Measurements from ENCODE around the gene TNFRSF12A.

Gene TNFRSF12A

GRCh38 chr16:3020247-3020603 is at the start of gene TNFRSF12A:
TSS of gene TNFRSF12A (plus strand) at chr16:3020368. CDS start at chr16:3020398, 30 bp downstream.
- peak in 2 of 3 experiments; percentile 22 to 39 for DNase-seq (ENCODE audit: low read depth in 2 of 3, low spot score in 2 of 3)

DNA sequence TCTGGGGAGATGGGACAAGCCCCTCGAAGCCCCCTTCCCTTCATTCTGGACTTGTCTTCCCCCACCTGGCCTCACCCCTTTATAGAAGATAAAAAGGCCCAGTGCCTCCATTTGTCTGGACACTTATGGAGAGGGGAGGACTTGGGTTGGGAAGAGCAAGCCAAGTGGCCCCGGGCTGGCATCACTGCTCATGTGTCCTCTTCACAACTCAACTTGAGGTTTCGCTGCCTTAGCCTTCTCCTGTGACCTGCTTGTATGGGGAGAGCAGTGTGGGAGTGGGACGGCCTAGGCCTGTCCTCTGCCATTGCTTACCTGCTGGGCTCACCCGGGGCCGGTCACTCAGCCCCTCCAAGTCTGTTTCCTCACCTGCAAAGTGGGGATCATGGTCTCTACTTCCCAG is 49.6 kb upstream of the TNFRSF12A start:
- DNase-seq (ENCODE audit: low read depth in 2 of 3, low spot score in 2 of 3) = no peak

DNA sequence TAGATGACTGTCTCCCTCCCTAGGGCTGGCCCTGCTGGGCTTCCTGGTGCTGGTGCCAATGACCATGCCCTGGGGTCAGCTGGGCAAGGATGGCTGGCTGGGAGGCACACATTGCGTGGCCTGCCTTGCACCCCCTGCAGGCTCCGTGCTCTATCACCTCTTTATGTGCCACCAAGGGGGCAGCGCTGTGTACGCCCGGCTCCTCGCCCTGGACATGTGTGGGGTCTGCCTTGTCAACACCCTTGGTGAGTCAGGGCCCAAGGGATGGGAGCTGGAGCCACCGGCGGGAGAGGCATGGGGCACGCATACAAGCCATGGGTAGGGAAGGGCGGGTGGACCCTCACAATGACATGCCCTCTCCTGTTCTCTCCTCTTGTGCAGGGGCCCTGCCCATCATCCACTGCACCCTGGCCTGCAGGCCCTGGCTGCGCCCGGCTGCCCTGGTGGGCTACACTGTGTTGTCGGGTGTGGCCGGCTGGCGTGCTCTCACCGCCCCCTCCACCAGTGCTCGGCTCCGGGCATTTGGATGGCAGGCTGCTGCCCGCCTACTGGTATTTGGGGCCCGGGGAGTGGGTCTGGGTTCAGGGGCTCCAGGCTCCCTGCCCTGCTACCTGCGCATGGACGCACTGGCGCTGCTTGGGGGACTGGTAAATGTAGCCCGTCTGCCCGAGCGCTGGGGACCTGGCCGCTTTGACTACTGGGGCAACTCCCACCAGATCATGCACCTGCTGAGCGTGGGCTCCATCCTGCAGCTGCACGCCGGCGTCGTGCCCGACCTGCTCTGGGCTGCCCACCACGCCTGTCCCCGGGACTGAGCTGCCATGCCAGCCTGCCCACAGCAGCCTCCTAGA is 48.8 kb upstream of the TNFRSF12A start:
- no peak for DNase-seq (ENCODE audit: low read depth in 2 of 3, low spot score in 2 of 3)

- DNase-seq (ENCODE audit: low read depth in 2 of 3, low spot score in 2 of 3) = no peak
Observed at GRCh38 chr16:2971985-2972784, 48.0 kb upstream of the TNFRSF12A start.

DNA sequence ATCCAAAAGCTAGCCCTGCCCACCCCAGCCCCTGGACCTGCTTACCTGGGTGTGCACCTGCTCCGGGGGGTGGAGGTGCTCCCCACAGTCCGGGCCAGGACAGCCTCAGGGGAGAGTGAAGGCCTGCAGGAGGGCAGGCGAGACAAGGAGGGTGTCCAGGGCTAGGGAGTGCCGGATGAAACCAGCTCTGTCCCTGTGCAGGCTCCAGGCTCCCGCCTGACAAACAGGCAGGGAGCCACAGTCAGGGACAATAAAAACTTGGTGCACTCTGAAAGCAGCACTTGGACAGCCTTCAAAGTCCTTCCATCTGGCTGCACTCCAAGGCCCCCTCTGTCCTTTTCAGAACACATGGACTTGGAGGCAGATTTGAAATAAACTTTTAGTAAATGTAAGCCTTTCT is 47.1 kb upstream of the TNFRSF12A start:
- DNase-seq (ENCODE audit: low read depth in 2 of 3, low spot score in 2 of 3) = no peak

GRCh38 chr16:2973605-2974318 is 46.4 kb upstream of the TNFRSF12A start:
- no peak for DNase-seq (ENCODE audit: low read depth in 2 of 3, low spot score in 2 of 3)

- no peak for DNase-seq (ENCODE audit: low read depth in 2 of 3, low spot score in 2 of 3)
Observed at GRCh38 chr16:2974319-2975056, 45.7 kb upstream of the TNFRSF12A start.

GRCh38 chr16:2975161-2975795 is 44.9 kb upstream of the TNFRSF12A start:
- no peak for DNase-seq (ENCODE audit: low read depth in 2 of 3, low spot score in 2 of 3)

DNA sequence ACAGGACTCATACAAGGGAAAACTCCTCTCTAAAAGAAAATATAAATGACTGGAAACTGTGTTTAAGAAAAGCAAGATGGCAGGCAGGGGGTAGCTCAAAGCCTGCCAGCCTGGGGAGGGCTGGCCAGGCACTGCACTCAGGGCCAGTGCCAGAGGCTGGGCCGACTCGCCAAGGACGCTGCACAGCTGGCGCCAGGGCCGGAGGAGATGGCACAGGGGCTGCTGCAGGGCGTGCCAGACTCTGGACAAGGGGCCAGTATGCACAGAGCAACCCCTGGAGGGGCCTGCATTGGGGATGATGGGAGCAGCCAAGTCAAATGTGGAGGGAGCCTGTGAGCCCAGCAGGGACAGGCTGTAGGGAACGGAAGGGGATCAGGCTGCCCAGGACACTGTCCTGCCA is 44.0 kb upstream of the TNFRSF12A start:
- no peak for DNase-seq (ENCODE audit: low read depth in 2 of 3, low spot score in 2 of 3)

DNA sequence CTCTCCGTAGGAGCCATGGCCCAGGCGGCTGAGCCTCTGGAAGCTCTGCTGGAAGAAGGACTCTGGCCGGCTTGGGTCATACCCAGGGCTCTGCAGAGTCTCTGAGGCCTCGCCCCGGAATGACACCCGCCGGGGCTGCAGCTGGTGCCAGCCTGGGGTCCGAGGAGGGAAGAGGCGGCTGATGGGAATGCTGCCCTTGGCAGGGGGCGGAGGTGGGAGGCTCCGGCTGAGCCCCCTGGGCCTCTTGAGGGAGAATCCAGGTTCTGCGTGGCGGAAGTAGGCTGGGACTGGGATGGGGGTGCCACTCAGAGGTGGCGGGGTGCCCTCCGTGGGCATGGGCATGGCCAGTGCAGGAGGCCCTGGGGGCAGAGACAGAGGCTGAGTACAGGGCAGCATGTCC is 43.5 kb upstream of the TNFRSF12A start:
- DNase-seq (ENCODE audit: low read depth in 2 of 3, low spot score in 2 of 3) = no peak

DNA sequence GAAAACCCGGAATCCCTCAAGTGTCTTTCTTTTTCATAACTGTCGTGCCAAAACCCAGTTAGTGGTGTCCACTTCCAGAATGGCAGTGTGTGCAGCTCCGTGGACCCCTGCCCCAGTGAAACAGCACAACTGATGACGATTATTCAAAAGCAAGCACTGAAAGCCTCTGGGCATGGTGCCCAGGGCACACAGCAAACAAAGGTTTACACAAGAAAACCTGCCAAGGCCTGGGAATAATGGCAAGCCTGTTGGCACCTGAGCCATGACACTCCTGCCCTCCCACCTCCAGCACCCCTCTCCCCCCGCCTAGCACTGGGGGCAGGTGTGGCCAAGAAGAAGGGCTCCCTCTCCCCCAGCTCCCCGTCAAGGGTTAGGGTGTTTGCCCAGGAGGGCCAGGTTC is 42.7 kb upstream of the TNFRSF12A start:
- no peak for DNase-seq (ENCODE audit: low read depth in 2 of 3, low spot score in 2 of 3)

GRCh38 chr16:2979669-2980226 is 40.4 kb upstream of the TNFRSF12A start:
- DNase-seq (ENCODE audit: low read depth in 2 of 3, low spot score in 2 of 3) = no peak

DNA sequence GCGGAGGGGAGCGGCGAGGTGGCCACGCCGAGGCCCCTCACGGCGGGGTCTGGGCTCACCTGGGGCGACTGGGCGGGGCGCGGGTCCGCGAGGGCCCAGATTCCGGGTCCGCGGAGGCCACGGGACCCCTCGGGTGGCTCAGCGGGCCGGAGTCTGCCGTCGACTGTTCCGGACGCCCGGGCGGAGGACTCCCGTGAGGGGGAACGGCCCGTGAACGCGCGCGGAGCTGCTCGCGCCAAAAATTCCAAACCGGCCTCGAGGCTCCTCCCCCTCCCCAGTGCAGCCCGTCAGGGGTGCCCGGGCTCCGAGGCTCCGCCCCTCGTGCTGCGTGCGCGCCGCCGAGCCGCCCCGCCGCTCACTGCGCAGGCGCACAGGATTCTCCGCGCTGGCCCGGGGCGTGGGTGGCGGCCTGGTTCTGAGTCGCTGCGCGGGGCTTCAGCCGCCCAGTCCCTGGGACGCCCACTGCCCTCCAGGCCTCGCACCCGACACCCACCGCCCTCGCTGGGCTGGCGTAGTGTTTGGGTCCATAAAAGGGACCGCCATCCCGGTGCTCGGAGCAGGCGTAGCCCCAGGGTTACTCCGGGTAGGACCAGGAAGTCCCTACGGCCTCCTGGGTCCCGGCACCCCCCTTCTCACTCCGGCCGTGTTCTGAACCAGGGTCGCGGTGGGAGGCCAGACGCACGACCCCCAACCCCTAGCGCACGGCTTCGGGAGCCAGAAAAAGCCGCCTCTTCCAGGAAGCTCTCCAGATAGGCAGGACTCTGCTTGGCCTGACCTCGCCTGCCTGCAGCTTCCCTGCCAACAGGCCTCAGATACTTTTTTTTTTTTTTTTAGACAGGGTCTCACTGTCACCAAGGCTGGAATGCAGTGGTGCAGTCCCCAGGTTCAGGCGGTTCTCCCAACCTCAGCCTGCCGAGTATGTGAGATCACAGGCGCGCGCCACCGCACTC is 39.7 kb upstream of the TNFRSF12A start, which contains the start of gene PKMYT1:
Gene PKMYT1, minus strand, starts transcription at position 220 of the 950 bp plus-strand sequence. CDS start 789 bp downstream, outside the sequence.
- peak; percentile 88 to 96 (median 95) for DNase-seq (ENCODE audit: low read depth in 2 of 3, low spot score in 2 of 3)

DNA sequence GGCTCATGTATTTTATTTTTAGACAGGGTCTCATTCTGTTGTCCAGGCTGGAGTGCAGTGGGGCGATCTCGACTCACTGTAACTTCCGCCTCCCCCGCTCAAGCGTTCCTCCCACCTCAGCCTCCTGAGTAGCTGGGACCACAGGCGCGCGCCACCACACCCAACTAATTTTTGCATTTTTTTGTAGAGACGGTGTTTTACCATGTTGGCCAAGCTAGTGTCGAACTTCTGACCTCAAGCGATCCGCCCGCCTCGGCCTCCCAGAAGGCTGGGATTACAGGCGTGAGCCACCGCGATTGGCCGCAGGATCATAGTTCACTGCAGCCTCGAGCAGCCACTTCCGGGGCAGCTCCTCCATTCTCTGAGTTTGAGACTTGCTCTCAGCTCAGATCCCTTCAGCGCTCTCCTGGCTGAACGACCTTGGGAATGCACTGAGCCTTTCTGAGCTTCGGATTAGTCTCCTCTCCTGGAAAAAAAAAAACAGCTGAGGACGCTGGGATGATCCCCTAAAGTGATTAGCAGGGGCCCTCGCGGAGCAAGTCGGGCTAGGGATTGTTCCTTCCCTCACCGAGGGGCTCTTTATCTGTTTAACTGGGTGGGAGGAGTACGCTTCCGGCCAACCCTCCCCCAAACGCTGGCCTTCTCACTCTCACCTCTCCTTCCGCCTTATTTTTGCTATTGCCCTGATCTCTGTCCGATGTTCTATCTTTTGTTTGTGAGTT is 38.8 kb upstream of the TNFRSF12A start:
- no peak for DNase-seq (ENCODE audit: low read depth in 2 of 3, low spot score in 2 of 3)

- no peak for DNase-seq (ENCODE audit: low read depth in 2 of 3, low spot score in 2 of 3)
Observed at GRCh38 chr16:2981899-2982250, 38.3 kb upstream of the TNFRSF12A start.

DNA sequence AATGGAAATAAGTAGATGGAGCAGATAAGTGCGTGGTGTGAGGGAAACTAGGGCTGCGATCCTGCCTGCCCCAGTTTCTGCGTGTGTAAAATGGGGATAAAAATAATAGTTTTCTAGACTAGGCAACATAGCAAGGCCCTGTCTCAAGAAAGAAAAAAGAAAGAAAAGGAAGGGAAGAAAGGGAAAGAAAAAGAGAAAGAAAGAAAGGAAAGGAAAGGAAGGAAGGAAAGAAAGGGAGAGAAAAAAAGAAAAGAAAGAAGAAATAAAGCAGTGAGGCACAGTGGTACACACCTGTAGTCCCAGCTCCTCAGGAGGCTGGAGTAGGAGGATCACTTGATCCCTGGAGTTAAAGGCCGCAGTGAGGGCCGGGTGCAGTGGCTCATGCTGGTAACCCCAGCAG is 37.8 kb upstream of the TNFRSF12A start:
- no peak for DNase-seq (ENCODE audit: low read depth in 2 of 3, low spot score in 2 of 3)

- peak in 2 of 3 experiments; percentile 68 to 81 for DNase-seq (ENCODE audit: low read depth in 2 of 3, low spot score in 2 of 3)
Observed at GRCh38 chr16:2983706-2984136, 36.4 kb upstream of the TNFRSF12A start.

- no peak for DNase-seq (ENCODE audit: low read depth in 2 of 3, low spot score in 2 of 3)
Observed at GRCh38 chr16:2985462-2985861, 34.7 kb upstream of the TNFRSF12A start.

All from activated CD8-positive, alpha-beta memory T cell treated with anti-CD3 and anti-CD28 coated beads for 48 hours (primary cell).